H1 (cell line): ENCODE results near the gene KCNJ3. TPM values are rescaled to one million over a fixed set of nuclear protein-coding genes. Genes with fewer than 3 reads are reported as not detected.

Experiments
- CTCF ChIA-PET: fragments of 300-600 bp; sonication (Branson Sonifier 250); formaldehyde crosslinking; loops from one replicate; lab custom pipeline; 2021; ENCODE audit not compliant: partially characterized antibody; lab: Charles Lee
- POLR2A ChIA-PET: fragments of 300-600 bp; sonication (Branson Sonifier 250); formaldehyde crosslinking; loops from one replicate; lab custom pipeline; 2021; ENCODE audit warnings: inconsistent platforms; ENCODE audit not compliant: partially characterized antibody; lab: Charles Lee
- DNase-seq, 2 experiments: peaks; one replicate each; pipeline versions ENCODE4 v3.0.0 to v3.0.0-alpha.2; 2010 to 2022; ENCODE audit warnings: low spot score in 2 of 2, low read depth in 1 of 2, mixed read lengths in 1 of 2
- FAIRE-seq: peaks from 2 replicates; lab custom pipeline; 2011; peaks lifted over from hg19 to GRCh38; lab: Jason Lieb, UNC
- H2AFZ ChIP-seq: 2 replicates; pipeline ENCODE4 v1.8.1; 2012; ENCODE audit warnings: low read length, inconsistent platforms
- H2AK5ac ChIP-seq: 2 replicates; pipeline ENCODE4 v1.6.1; 2013; ENCODE audit warnings: low read depth, low read length
- H2BK120ac ChIP-seq: replicated peaks from 2 replicates; pipeline ENCODE3; 2013; ENCODE audit warnings: low read depth, low read length, inconsistent platforms
- H2BK12ac ChIP-seq: 2 replicates; pipeline ENCODE4 v1.6.1; 2013; ENCODE audit warnings: low read depth, low read length
- H2BK15ac ChIP-seq: 2 replicates; pipeline ENCODE4 v1.6.1; 2013; ENCODE audit warnings: low read length
- H2BK20ac ChIP-seq: 2 replicates; pipeline ENCODE4 v1.6.1; 2013; ENCODE audit warnings: low read length
- H2BK5ac ChIP-seq: 2 replicates; pipeline ENCODE4 v1.6.1; 2013; ENCODE audit warnings: low read depth, low read length
- H3K14ac ChIP-seq: 2 replicates; pipeline ENCODE4 v1.6.1; 2013; ENCODE audit warnings: inconsistent platforms; ENCODE audit not compliant: insufficient read length
- H3K18ac ChIP-seq: 2 replicates; pipeline ENCODE4 v1.6.1; 2013; ENCODE audit warnings: low read length; ENCODE audit errors: extremely low read depth
- H3K23ac ChIP-seq: 2 replicates; pipeline ENCODE4 v1.6.1; 2013; ENCODE audit warnings: inconsistent platforms; ENCODE audit not compliant: insufficient read length
- H3K23me2 ChIP-seq: 2 replicates; pipeline ENCODE4 v1.6.1; 2013; ENCODE audit warnings: low read depth, low read length
- H3K27ac ChIP-seq: 2 replicates; pipeline ENCODE4 v1.6.1; 2011; ENCODE audit warnings: low read depth, low read length, inconsistent platforms
- H3K27me3 ChIP-seq, 4 experiments: replicated peaks in 1 of 4; 1 replicate in 1 of 4; 2 replicates in 3 of 4; pipeline versions ENCODE4 v1.6.1 to v1.8.1; 2011 to 2013; ENCODE audit warnings: low read length in 3 of 4, mild to moderate bottlenecking in 3 of 4, inconsistent platforms in 2 of 4, mixed read lengths in 2 of 4, moderate library complexity in 1 of 4; ENCODE audit not compliant: control insufficient read depth in 3 of 4, insufficient read depth in 3 of 4; ENCODE audit errors: extremely low read depth in 1 of 4
- H3K36me3 ChIP-seq, 4 experiments: 2 replicates each; pipeline versions ENCODE4 v1.6.1 to v1.8.1; 2011 to 2013; ENCODE audit warnings: mild to moderate bottlenecking in 4 of 4, low read length in 3 of 4, moderate library complexity in 2 of 4, control low read depth in 1 of 4, inconsistent platforms in 1 of 4; ENCODE audit not compliant: insufficient read depth in 4 of 4, control insufficient read depth in 2 of 4
- H3K4ac ChIP-seq: replicated peaks from 2 replicates; pipeline ENCODE3; 2013; ENCODE audit warnings: low read length, low read depth, mixed read lengths, inconsistent platforms; ENCODE audit not compliant: insufficient read length
- H3K4me1 ChIP-seq, 4 experiments: replicated peaks in 1 of 4; 1 replicate in 1 of 4; 2 replicates in 3 of 4; pipeline versions ENCODE4 v1.6.1 to v1.8.1; 2011 to 2013; ENCODE audit warnings: low read length in 3 of 4, inconsistent platforms in 2 of 4, mixed read lengths in 1 of 4; ENCODE audit not compliant: insufficient read depth in 4 of 4, control insufficient read depth in 3 of 4
- H3K4me2 ChIP-seq, 2 experiments: 2 replicates each; pipeline versions ENCODE4 v1.6.1 to v1.8.1; 2011 to 2013; ENCODE audit warnings: low read depth in 2 of 2, low read length in 2 of 2, control low read depth in 1 of 2, inconsistent platforms in 1 of 2, mild to moderate bottlenecking in 1 of 2; ENCODE audit not compliant: insufficient read depth in 1 of 2
- H3K4me3 ChIP-seq, 4 experiments: fragments of 200-600, 300-600 bp in 1 of 4; sonication (generic), shearing (Covaris generic), sonication (Bioruptor Twin) in 1 of 4; 2 replicates each; pipeline versions ENCODE4 v1.5.1 to v1.8.1; 2011 to 2016; ENCODE audit warnings: low read length in 4 of 4, low read depth in 3 of 4, control low read depth in 2 of 4, inconsistent platforms in 2 of 4, mild to moderate bottlenecking in 2 of 4, mixed read lengths in 1 of 4, moderate library complexity in 1 of 4; ENCODE audit not compliant: insufficient read depth in 2 of 4; ENCODE audit errors: extremely low read depth in 1 of 4
- H3K56ac ChIP-seq: replicated peaks from 2 replicates; pipeline ENCODE3; 2013; ENCODE audit warnings: low read depth, mild to moderate bottlenecking, mixed read lengths, low read length, inconsistent platforms; ENCODE audit not compliant: insufficient read length
- H3K79me1 ChIP-seq: 2 replicates; pipeline ENCODE4 v1.6.1; 2013; ENCODE audit warnings: low read depth, low read length, control low read depth
- H3K79me2 ChIP-seq, 2 experiments: 2 replicates each; pipeline versions ENCODE4 v1.6.1 to v1.8.1; 2012 to 2013; ENCODE audit warnings: low read length in 2 of 2, mild to moderate bottlenecking in 2 of 2, inconsistent platforms in 1 of 2; ENCODE audit not compliant: insufficient read depth in 2 of 2, control insufficient read depth in 1 of 2
- H3K9ac ChIP-seq, 4 experiments: replicated peaks in 1 of 4; 1 replicate in 1 of 4; 2 replicates in 3 of 4; pipeline versions ENCODE4 v1.6.1 to v1.8.1; 2011 to 2013; ENCODE audit warnings: low read depth in 3 of 4, low read length in 3 of 4, control low read depth in 2 of 4, mild to moderate bottlenecking in 2 of 4, moderate library complexity in 2 of 4, inconsistent platforms in 1 of 4; ENCODE audit errors: extremely low read depth in 1 of 4
- H3K9me3 ChIP-seq, 2 experiments: 2 replicates each; pipeline versions ENCODE4 v1.6.1 to v1.8.1; 2012 to 2013; ENCODE audit warnings: mild to moderate bottlenecking in 2 of 2, moderate library complexity in 2 of 2, control low read depth in 1 of 2, inconsistent platforms in 1 of 2, low read depth in 1 of 2, low read length in 1 of 2, mixed read lengths in 1 of 2; ENCODE audit not compliant: insufficient read depth in 2 of 2
- H4K20me1 ChIP-seq, 2 experiments: replicated peaks in 1 of 2; 2 replicates each; pipeline versions ENCODE3 to v1.8.1; 2011 to 2013; ENCODE audit warnings: inconsistent platforms in 2 of 2, low read length in 2 of 2, mild to moderate bottlenecking in 1 of 2; ENCODE audit not compliant: insufficient read depth in 2 of 2, control insufficient read depth in 1 of 2
- H4K5ac ChIP-seq: 2 replicates; pipeline ENCODE4 v1.6.1; 2013; ENCODE audit warnings: low read length, low read depth, mixed read lengths, inconsistent platforms; ENCODE audit not compliant: insufficient read length
- H4K8ac ChIP-seq: 2 replicates; pipeline ENCODE4 v1.8.0; 2013; ENCODE audit warnings: mild to moderate bottlenecking, moderate library complexity, low read length, inconsistent platforms; ENCODE audit not compliant: insufficient read depth; ENCODE audit errors: extremely low read depth
- H4K91ac ChIP-seq: replicated peaks from 2 replicates; pipeline ENCODE3; 2013; ENCODE audit warnings: low read length, mixed read lengths, inconsistent platforms; ENCODE audit not compliant: insufficient read length
- ASH2L ChIP-seq: fragments of 200-600, 300-600 bp; sonication (generic); IDR thresholded peaks from one replicate; pipeline ENCODE4 v1.7.1; 2017; ENCODE audit warnings: low read length
- ATF2 ChIP-seq: IDR thresholded peaks from 2 replicates; pipeline ENCODE4 v1.6.1; 2012; ENCODE audit warnings: low read length, inconsistent platforms
- ATF3 ChIP-seq: IDR thresholded peaks from 2 replicates; pipeline ENCODE4 v1.6.1; 2011; ENCODE audit warnings: low read depth, mild to moderate bottlenecking, low read length; ENCODE audit not compliant: insufficient read depth
- BACH1 ChIP-seq: IDR thresholded peaks from 2 replicates; pipeline ENCODE4 v1.6.1; 2012; ENCODE audit warnings: low read length, improper control_type of control experiment
- CREB1 ChIP-seq: IDR thresholded peaks from 2 replicates; pipeline ENCODE4 v1.6.1; 2012; ENCODE audit warnings: inconsistent platforms
- E2F6 ChIP-seq: IDR thresholded peaks from 2 replicates; pipeline ENCODE4 v1.6.1; 2012; ENCODE audit warnings: inconsistent platforms
- HDAC6 ChIP-seq: IDR thresholded peaks from one replicate; pipeline ENCODE4 v1.7.1; 2012; ENCODE audit warnings: low read depth, mild to moderate bottlenecking, inconsistent platforms, low read length, moderate library complexity
- NRF1 ChIP-seq: IDR thresholded peaks from 2 replicates; pipeline ENCODE4 v1.6.1; 2011; ENCODE audit warnings: mild to moderate bottlenecking, low read depth, low read length, improper control_type of control experiment
- WGBS, 2 experiments: shearing (Covaris generic) in 1 of 2; methylation state at CpG; one replicate each; pipeline versions ENCODE4 v1.1.6 to v1.1.7; 2013 to 2015; ENCODE audit warnings: low lambda C conversion rate in 2 of 2, mixed read lengths in 2 of 2, inconsistent platforms in 1 of 2, low coverage in 1 of 2, missing lambda C conversion rate in 1 of 2; ENCODE audit not compliant: insufficient replicate concordance in 2 of 2, insufficient coverage in 1 of 2, insufficient read length in 1 of 2; ENCODE audit errors: extremely low coverage in 1 of 2, missing lambda C conversion rate in 1 of 2; 5-methylcytosine and 5-hydroxymethylcytosine counted together
- polyA plus RNA-seq, 7 experiments: library from polyadenylated mRNA; depleted of rRNA in 3 of 7; stranded (reverse) in 5 of 7; unstranded in 2 of 7; fragments of >200 nt in 5 of 7; fragments of 200-250 nt in 2 of 7; gene quantifications; 1 replicate in 5 of 7; 2 replicates in 1 of 7; 4 replicates in 1 of 7; pipeline versions ENCODE4 v1.2.1 to v1.2.3, GENCODE V29; 2011 to 2013; ENCODE audit warnings: missing spikeins in 2 of 7, mixed read lengths in 2 of 7
- total RNA-seq: library from RNA; stranded (reverse); fragmentation: NEBNext Ultra II Directional; extraction: Animal tissue kit (Norgen Biotek cat#: 25700); gene quantifications from 2 replicates; pipeline ENCODE4 v1.2.1, GENCODE V29; 2021

The KCNJ3 gene
- total and polyA plus RNA-seq, 2 of the 8 experiments (the other 6 are each of a cell fraction or from before 2014, with no cell fraction given) = 0.11 to 0.50 TPM

GRCh38 chr2:154696369-154696768, 2.1 kb upstream of the KCNJ3 start:
- POLR2A ChIA-PET = no interaction called here
- TF ChIP-seq ATF3 (no peak), BACH1 (no peak), HDAC6 (no peak), CREB1 (no peak), ATF2 (no peak), NRF1 (no peak), ASH2L (no peak), E2F6 (no peak)
- TF ChIP-seq, all 59 proteins: peak for 0
- DNase-seq = no peak

More at GRCh38 chr2:154696369-154696768, 2.1 kb upstream of the KCNJ3 start:
- Histone ChIP-seq H2BK20ac (no peak overlapping the region), H4K8ac (no peak overlapping the region), H3K23me2 (peaks cover 14% of the 10 kb centered on the region), H3K79me1 (no peaks in the 10 kb centered on the region), H3K14ac (no peak overlapping the region), H3K79me2 (no peaks in the 10 kb centered on the region), H2BK15ac (no peak overlapping the region), H3K27ac (no peak overlapping the region), H3K18ac (no peak overlapping the region), H3K56ac (no peak overlapping the region), H3K9ac (no peak overlapping the region), H2BK120ac (no peak overlapping the region), H2BK12ac (no peak overlapping the region), H3K36me3 (no peaks in the 10 kb centered on the region; a peak in 1 of 8 replicates), H2AK5ac (no peak overlapping the region), H3K9me3 (no peaks in the 10 kb centered on the region), H2AFZ (no peak overlapping the region), H3K4me3 (no peak overlapping the region), H2BK5ac (no peak overlapping the region), H3K23ac (no peak overlapping the region), H4K20me1 (peaks cover 0 to 1% of the 10 kb centered on the region in 2 experiments), H3K4ac (no peak overlapping the region), H3K4me2 (no peak overlapping the region; a peak in 1 of 4 replicates), H4K5ac (no peak overlapping the region), H3K27me3 (peaks cover 9 to 24% (median 18%) of the 10 kb centered on the region in 4 experiments), H4K91ac (no peak overlapping the region), H3K4me1 (peaks cover 0 to 5% (median 2%) of the 10 kb centered on the region in 4 experiments; a peak in 3 of 7 replicates)
- no peak for FAIRE-seq
- CTCF ChIA-PET = interaction anchor here (0.9 to 2.8 kb wide), 10 partner anchors 9 to 614 kb away, joined by 3 to 16 read pairs (median 4); no protein-coding TSS in a partner anchor
- 77% methylated on average over 4 of the region's 4 CpGs; no CpG with 5 or more reads in 1 of the 2 experiments for WGBS, 2 experiments
